ENCODE results near the gene ETV6. TPM values are rescaled to one million over a fixed set of nuclear protein-coding genes. Genes with fewer than 3 reads are reported as not detected.

Gene ETV6
- polyA plus RNA-seq, 1 donor (not counting 4 experiments of a cell fraction or from before 2014, with no cell fraction given), result 5.3 TPM

DNA sequence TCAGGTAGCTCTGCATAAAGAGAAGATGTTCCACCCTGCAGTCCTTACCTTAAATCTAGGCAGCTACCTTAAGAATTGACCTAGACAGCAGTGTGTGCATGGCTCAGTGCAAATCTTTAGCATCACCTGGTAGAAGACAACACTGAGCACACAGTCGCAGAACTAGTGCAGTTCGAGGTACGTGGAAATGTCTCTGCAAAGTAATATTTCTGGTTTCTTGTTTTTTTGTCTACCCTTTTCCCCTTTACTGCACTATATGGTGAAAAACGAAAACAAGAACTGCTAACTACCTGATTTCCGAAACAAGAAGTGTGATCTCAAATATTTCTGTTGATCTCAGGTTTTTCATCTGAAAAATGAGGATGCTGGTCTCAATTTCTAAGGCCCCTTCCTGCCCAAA lies 82.5 kb downstream of the ETV6 start:
- Histone ChIP-seq H3K79me2 (ENCODE audit: control insufficient read depth, insufficient read depth, low read length) (peaks cover 29% of the 10 kb centered on the region), H3K9me1 (ENCODE audit: control insufficient read depth, extremely low read depth, insufficient read depth, low read length) (no peaks in the 10 kb centered on the region), H2AFZ (ENCODE audit: control insufficient read depth, low read length) (no peak overlapping the region), H3K4me2 (ENCODE audit: control insufficient read depth, extremely low read depth, insufficient read depth, low read depth, low read length) (peak overlapping the region; percentile 33), H3K4me3 (ENCODE audit: control insufficient read depth in 2 of 3, extremely low read depth in 1 of 3, insufficient read depth in 2 of 3, low read depth in 1 of 3, low read length in 3 of 3) (no peak overlapping the region), H3K4me1 (ENCODE audit: control insufficient read depth, extremely low read depth, insufficient read depth, low read length) (peaks cover 43% of the 10 kb centered on the region), H4K20me1 (ENCODE audit: control insufficient read depth, extremely low read depth, insufficient read depth, low read length) (no peaks in the 10 kb centered on the region), H3K27me3 (ENCODE audit: control insufficient read depth, extremely low read depth, insufficient read depth, low read length) (no peaks in the 10 kb centered on the region), H3K27ac (ENCODE audit: control insufficient read depth, insufficient read depth, low read length) (peak overlapping the region; percentile 79), H3K9me3 (ENCODE audit: control insufficient read depth, low read depth, low read length) (no peaks in the 10 kb centered on the region), H3K36me3 (ENCODE audit: control insufficient read depth in 2 of 2, extremely low read depth in 1 of 2, insufficient read depth in 2 of 2, low read length in 2 of 2) (peaks cover 0 to 2% of the 10 kb centered on the region in 2 experiments), H3K9ac (ENCODE audit: control insufficient read depth, extremely low read depth, insufficient read depth, low read length) (no peak overlapping the region)
- dilution Hi-C loops (cut with MboI; ENCODE audit: extremely low pct_ligation_motif_present, low sequenced_read_pairs), result no loop called here
- no peak for DNase-seq (ENCODE audit: low read depth, low spot score)
- TF ChIP-seq, protein P1, sequence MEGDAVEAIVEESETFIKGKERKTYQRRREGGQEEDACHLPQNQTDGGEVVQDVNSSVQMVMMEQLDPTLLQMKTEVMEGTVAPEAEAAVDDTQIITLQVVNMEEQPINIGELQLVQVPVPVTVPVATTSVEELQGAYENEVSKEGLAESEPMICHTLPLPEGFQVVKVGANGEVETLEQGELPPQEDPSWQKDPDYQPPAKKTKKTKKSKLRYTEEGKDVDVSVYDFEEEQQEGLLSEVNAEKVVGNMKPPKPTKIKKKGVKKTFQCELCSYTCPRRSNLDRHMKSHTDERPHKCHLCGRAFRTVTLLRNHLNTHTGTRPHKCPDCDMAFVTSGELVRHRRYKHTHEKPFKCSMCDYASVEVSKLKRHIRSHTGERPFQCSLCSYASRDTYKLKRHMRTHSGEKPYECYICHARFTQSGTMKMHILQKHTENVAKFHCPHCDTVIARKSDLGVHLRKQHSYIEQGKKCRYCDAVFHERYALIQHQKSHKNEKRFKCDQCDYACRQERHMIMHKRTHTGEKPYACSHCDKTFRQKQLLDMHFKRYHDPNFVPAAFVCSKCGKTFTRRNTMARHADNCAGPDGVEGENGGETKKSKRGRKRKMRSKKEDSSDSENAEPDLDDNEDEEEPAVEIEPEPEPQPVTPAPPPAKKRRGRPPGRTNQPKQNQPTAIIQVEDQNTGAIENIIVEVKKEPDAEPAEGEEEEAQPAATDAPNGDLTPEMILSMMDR (optimal IDR thresholded peaks at IDR 0.05 in 1 of 3, IDR thresholded peaks at IDR 0.05 in 1 of 3, conservative IDR thresholded peaks at IDR 0.05 in 1 of 3; ENCODE audit: extremely low read depth in 1 of 3, insufficient read depth in 2 of 3, low read length in 3 of 3), result no peak
- TF ChIP-seq EZH2 (IDR thresholded peaks at IDR 0.05; ENCODE audit: low read length), result no peak
- FAIRE-seq, result peak; percentile 44

DNA sequence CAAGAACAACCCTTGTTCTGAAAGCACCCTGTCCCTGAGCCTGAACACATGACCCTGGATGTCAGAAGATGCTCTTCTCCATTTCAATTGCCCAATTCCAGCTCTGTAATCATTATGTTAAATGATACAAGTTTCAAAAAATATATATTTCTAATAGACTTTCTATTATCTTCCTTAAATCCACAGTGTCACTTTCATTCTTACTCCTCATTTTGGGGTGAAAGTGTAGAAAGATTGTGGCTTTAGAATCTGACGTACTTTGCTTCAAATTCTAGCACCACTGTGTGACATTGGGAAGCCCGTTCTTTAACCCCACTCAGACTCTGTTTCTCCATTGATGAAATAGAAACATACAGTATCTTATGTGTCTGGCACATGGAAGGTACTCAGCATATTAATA lies 83.2 kb downstream of the ETV6 start:
- Histone ChIP-seq H4K20me1 (ENCODE audit: control insufficient read depth, extremely low read depth, insufficient read depth, low read length) (no peaks in the 10 kb centered on the region), H3K9me3 (ENCODE audit: control insufficient read depth, low read depth, low read length) (no peaks in the 10 kb centered on the region), H3K27me3 (ENCODE audit: control insufficient read depth, extremely low read depth, insufficient read depth, low read length) (no peaks in the 10 kb centered on the region), H3K79me2 (ENCODE audit: control insufficient read depth, insufficient read depth, low read length) (peaks cover 26% of the 10 kb centered on the region), H2AFZ (ENCODE audit: control insufficient read depth, low read length) (no peak overlapping the region), H3K4me2 (ENCODE audit: control insufficient read depth, extremely low read depth, insufficient read depth, low read depth, low read length) (no peak overlapping the region), H3K4me3 (ENCODE audit: control insufficient read depth in 2 of 3, extremely low read depth in 1 of 3, insufficient read depth in 2 of 3, low read depth in 1 of 3, low read length in 3 of 3) (no peak overlapping the region), H3K9ac (ENCODE audit: control insufficient read depth, extremely low read depth, insufficient read depth, low read length) (no peak overlapping the region), H3K27ac (ENCODE audit: control insufficient read depth, insufficient read depth, low read length) (no peak overlapping the region), H3K4me1 (ENCODE audit: control insufficient read depth, extremely low read depth, insufficient read depth, low read length) (peaks cover 43% of the 10 kb centered on the region), H3K36me3 (ENCODE audit: control insufficient read depth in 2 of 2, extremely low read depth in 1 of 2, insufficient read depth in 2 of 2, low read length in 2 of 2) (peaks cover 0 to 2% of the 10 kb centered on the region in 2 experiments), H3K9me1 (ENCODE audit: control insufficient read depth, extremely low read depth, insufficient read depth, low read length) (no peaks in the 10 kb centered on the region)
- FAIRE-seq (no peak), DNase-seq (ENCODE audit: low read depth, low spot score) (no peak)
- TF ChIP-seq, protein P1 (optimal IDR thresholded peaks at IDR 0.05 in 1 of 3, IDR thresholded peaks at IDR 0.05 in 1 of 3, conservative IDR thresholded peaks at IDR 0.05 in 1 of 3; ENCODE audit: extremely low read depth in 1 of 3, insufficient read depth in 2 of 3, low read length in 3 of 3), result no peak
- TF ChIP-seq EZH2 (IDR thresholded peaks at IDR 0.05; ENCODE audit: low read length), result no peak
- dilution Hi-C loops (cut with MboI; ENCODE audit: extremely low pct_ligation_motif_present, low sequenced_read_pairs), result no loop called here
